ENCODE results near the gene C12orf43.

Gene C12orf43

DNA sequence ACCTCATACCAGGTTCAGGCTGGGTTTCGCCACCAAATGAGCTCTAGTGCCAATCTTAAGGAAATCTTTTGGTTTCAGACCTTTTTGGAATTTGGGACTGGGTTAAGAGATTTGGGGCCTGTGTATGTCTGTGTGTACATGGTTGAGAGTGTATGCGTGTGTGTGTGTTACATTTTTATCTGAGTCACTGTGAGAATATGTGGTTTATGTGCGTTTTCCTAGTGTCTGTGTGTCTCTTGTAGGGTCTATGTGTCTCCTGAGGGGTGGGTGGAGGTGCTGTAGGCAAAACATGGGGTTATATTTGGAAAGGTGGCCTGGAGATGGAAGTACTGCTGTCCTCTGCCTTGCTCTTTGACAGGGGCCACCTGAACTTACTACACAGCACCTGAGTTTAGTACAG, 17.9 kb downstream of the C12orf43 start:
- H3K9me2 ChIP-seq (replicated peaks; ENCODE audit: insufficient read depth, low read length) = no peaks in the 10 kb centered on the region
- H3K9ac ChIP-seq (ENCODE audit: low read length) = no peak overlapping the region
- no peak overlapping the region for H3K27ac ChIP-seq (ENCODE audit: low read length)
- TF ChIP-seq, protein P1, sequence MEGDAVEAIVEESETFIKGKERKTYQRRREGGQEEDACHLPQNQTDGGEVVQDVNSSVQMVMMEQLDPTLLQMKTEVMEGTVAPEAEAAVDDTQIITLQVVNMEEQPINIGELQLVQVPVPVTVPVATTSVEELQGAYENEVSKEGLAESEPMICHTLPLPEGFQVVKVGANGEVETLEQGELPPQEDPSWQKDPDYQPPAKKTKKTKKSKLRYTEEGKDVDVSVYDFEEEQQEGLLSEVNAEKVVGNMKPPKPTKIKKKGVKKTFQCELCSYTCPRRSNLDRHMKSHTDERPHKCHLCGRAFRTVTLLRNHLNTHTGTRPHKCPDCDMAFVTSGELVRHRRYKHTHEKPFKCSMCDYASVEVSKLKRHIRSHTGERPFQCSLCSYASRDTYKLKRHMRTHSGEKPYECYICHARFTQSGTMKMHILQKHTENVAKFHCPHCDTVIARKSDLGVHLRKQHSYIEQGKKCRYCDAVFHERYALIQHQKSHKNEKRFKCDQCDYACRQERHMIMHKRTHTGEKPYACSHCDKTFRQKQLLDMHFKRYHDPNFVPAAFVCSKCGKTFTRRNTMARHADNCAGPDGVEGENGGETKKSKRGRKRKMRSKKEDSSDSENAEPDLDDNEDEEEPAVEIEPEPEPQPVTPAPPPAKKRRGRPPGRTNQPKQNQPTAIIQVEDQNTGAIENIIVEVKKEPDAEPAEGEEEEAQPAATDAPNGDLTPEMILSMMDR (IDR thresholded peaks at IDR 0.05; ENCODE audit: low read length) = no peak
- TF ChIP-seq EZH2 (optimal IDR thresholded peaks at IDR 0.05; ENCODE audit: low read depth, low read length) (no peak), EZH2phosphoT487 (IDR thresholded peaks at IDR 0.05; ENCODE audit: low read length) (no peak)
- no peaks in the 10 kb centered on the region for H3K9me3 ChIP-seq (replicated peaks; ENCODE audit: insufficient read depth, low read length)
- H3K4me1 ChIP-seq (ENCODE audit: low read length) = no peaks in the 10 kb centered on the region
- no peaks in the 10 kb centered on the region for H3K79me2 ChIP-seq (ENCODE audit: low read length)
- DNase-seq = no peak
- H2AFZ ChIP-seq (ENCODE audit: low read length) = no peak overlapping the region
- no peaks in the 10 kb centered on the region for H3F3A ChIP-seq (ENCODE audit: insufficient read depth, low read length)
- H3K36me3 ChIP-seq (replicated peaks; ENCODE audit: insufficient read depth, low read length) = no peaks in the 10 kb centered on the region
- H4K20me1 ChIP-seq (ENCODE audit: insufficient read depth, low read length) = no peaks in the 10 kb centered on the region
- H3K27me3 ChIP-seq (replicated peaks; ENCODE audit: insufficient read depth, low read length) = no peaks in the 10 kb centered on the region
- H3K4me3 ChIP-seq (ENCODE audit: low read length) = no peak overlapping the region
- no peak overlapping the region for H3K4me2 ChIP-seq (ENCODE audit: low read depth, low read length)

DNA sequence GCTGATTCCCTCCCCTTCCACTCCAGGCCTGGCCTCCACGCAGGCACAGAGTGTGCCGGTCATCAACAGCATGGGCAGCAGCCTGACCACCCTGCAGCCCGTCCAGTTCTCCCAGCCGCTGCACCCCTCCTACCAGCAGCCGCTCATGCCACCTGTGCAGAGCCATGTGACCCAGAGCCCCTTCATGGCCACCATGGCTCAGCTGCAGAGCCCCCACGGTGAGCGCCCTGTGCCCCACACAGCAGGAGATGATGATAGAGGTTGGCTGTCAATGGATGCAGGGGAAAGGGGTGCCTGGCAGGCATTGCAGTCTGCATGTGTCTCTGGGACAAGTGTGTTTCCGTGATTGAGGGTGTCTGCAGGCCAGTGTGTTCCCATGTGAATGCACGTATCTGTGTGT, 18.8 kb downstream of the C12orf43 start:
- TF ChIP-seq EZH2 (optimal IDR thresholded peaks at IDR 0.05; ENCODE audit: low read depth, low read length) = no peak
- TF ChIP-seq EZH2phosphoT487 (IDR thresholded peaks at IDR 0.05; ENCODE audit: low read length) = no peak
- TF ChIP-seq, protein P1 (IDR thresholded peaks at IDR 0.05; ENCODE audit: low read length) = no peak
- no peak overlapping the region for H3K27ac ChIP-seq (ENCODE audit: low read length)
- no peaks in the 10 kb centered on the region for H3F3A ChIP-seq (ENCODE audit: insufficient read depth, low read length)
- H3K4me3 ChIP-seq (ENCODE audit: low read length) = no peak overlapping the region
- H4K20me1 ChIP-seq (ENCODE audit: insufficient read depth, low read length) = no peaks in the 10 kb centered on the region
- H3K4me2 ChIP-seq (ENCODE audit: low read depth, low read length) = no peak overlapping the region
- no peak overlapping the region for H2AFZ ChIP-seq (ENCODE audit: low read length)
- DNase-seq = no peak
- H3K27me3 ChIP-seq (replicated peaks; ENCODE audit: insufficient read depth, low read length) = no peaks in the 10 kb centered on the region
- H3K4me1 ChIP-seq (ENCODE audit: low read length) = no peaks in the 10 kb centered on the region
- no peaks in the 10 kb centered on the region for H3K36me3 ChIP-seq (replicated peaks; ENCODE audit: insufficient read depth, low read length)
- H3K9ac ChIP-seq (ENCODE audit: low read length) = no peak overlapping the region
- H3K79me2 ChIP-seq (ENCODE audit: low read length) = no peaks in the 10 kb centered on the region
- H3K9me2 ChIP-seq (replicated peaks; ENCODE audit: insufficient read depth, low read length) = no peaks in the 10 kb centered on the region
- no peaks in the 10 kb centered on the region for H3K9me3 ChIP-seq (replicated peaks; ENCODE audit: insufficient read depth, low read length)

DNA sequence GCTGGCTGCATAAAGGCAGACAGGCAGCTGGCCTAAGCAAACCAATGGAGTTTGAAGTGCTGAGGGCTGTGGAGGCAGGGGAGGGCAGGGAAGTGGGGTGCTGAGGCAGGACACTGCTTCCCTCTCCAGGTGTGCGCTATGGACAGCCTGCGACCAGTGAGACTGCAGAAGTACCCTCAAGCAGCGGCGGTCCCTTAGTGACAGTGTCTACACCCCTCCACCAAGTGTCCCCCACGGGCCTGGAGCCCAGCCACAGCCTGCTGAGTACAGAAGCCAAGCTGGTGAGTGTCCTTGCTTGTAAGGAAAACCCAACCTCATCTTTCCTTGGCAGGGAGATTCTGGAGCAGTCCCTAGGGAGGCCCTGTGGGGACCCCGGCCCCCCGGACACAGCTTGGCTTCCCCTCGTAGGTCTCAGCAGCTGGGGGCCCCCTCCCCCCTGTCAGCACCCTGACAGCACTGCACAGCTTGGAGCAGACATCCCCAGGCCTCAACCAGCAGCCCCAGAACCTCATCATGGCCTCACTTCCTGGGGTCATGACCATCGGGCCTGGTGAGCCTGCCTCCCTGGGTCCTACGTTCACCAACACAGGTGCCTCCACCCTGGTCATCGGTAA, 20.0 kb downstream of the C12orf43 start:
- Histone ChIP-seq H2AFZ (ENCODE audit: low read length) (no peak overlapping the region), H3K27ac (ENCODE audit: low read length) (no peak overlapping the region), H3K9me3 (replicated peaks; ENCODE audit: insufficient read depth, low read length) (no peaks in the 10 kb centered on the region), H3K9me2 (replicated peaks; ENCODE audit: insufficient read depth, low read length) (no peaks in the 10 kb centered on the region), H3K9ac (ENCODE audit: low read length) (no peak overlapping the region), H3K79me2 (ENCODE audit: low read length) (no peaks in the 10 kb centered on the region), H4K20me1 (ENCODE audit: insufficient read depth, low read length) (no peaks in the 10 kb centered on the region), H3K4me2 (ENCODE audit: low read depth, low read length) (no peak overlapping the region), H3K4me1 (ENCODE audit: low read length) (no peaks in the 10 kb centered on the region), H3K27me3 (replicated peaks; ENCODE audit: insufficient read depth, low read length) (no peaks in the 10 kb centered on the region), H3K4me3 (ENCODE audit: low read length) (no peak overlapping the region), H3F3A (ENCODE audit: insufficient read depth, low read length) (no peaks in the 10 kb centered on the region), H3K36me3 (replicated peaks; ENCODE audit: insufficient read depth, low read length) (no peaks in the 10 kb centered on the region)
- no peak for DNase-seq
- TF ChIP-seq EZH2 (optimal IDR thresholded peaks at IDR 0.05; ENCODE audit: low read depth, low read length) = no peak
- TF ChIP-seq, protein P1 (IDR thresholded peaks at IDR 0.05; ENCODE audit: low read length) = no peak
- TF ChIP-seq EZH2phosphoT487 (IDR thresholded peaks at IDR 0.05; ENCODE audit: low read length) = no peak
